ENCODE results near the gene SEMA5A.

DNA sequence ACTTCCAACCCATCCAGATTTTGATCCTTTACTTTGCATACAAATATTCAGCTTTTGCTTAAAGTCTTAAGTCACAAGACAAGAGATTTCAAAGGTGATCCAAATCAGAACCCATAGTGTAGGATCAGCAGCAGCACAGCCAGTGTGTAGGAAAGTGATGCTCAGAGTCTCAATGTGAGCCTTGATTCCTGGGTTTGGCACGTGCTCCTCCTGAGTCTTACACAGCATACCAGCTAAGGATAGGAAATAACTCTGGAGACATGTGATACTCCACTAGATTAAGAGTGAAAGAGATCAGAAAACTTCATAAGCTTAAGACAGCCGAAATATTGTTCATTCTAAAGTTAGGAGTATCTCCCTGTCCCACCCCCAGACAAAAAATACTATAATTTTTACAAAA lies 344.9 kb downstream of the SEMA5A start:
- TF ChIP-seq YY1 (IDR thresholded peaks at IDR 0.05; ENCODE audit: insufficient read depth, insufficient read length) (no peak), ZNF274 (IDR thresholded peaks at IDR 0.05; ENCODE audit: low read depth, low read length) (no peak)

All from NT2/D1 (cell line).